GM21360 (cell line): ENCODE measurements around the gene RGS12.

ENCODE experiments used
- ATAC-seq: cut with Tn5 transposase; IDR thresholded peaks from one replicate; pipeline ENCODE4 v1.9.1; 2021; ENCODE audit warnings: mild to moderate bottlenecking, moderate library complexity; ENCODE audit not compliant: unreplicated experiment

Gene RGS12

DNA sequence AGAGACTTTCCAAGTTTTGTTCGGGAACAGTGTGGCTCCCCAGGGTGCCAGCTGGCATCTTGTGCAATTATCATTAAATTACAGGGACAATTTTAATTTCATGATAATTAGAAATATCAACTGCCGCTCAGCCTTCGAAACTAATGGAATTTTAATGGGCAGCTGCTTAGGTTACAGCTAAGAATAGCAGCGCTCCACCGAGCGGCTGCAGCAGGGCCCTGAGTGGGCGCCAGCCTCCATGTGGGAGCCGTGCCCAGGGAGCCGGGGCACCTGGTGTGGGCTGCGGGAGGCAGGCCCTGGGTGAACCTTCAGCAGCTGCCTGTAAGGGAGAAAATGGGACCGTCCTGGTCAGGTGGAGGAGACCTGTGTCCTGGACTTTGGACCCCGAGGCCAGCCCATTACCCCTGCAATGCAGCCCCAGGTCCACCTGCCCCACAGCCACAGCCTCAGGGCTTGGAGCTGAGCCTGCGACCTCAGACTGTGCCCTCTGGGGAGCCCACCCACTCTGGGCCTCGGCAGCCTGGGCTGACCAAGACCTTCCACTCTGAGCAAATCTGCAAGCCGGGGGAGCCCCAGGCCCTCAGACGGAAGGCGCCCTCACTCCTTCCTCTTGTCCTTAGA lies 22.7 kb upstream of the RGS12 start:
- ATAC-seq, result no peak

- ATAC-seq, result no peak
Measured at GRCh38 chr4:3271131-3271530, 21.7 kb upstream of the RGS12 start.

GRCh38 chr4:3276986-3277385 lies 15.8 kb upstream of the RGS12 start:
- ATAC-seq, result no peak

DNA sequence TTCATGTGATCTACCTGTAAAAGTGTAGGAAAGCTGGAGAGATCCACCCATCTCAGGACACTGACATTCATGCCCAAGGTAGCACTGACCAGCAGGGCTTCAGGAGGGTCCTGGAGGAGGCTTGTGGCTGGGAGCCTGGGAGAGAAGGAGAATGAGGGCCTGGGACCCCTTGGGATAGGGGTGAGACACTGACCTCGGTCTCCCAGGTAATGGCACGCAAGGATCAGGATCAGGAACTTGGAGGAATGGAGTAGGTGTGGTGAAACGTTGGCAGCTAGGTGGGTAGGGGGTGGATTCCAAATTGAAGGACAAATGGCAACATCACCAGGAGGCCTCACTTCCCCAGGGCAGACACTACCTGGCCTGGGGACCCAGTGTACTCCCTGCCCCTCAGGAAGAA lies 12.4 kb upstream of the RGS12 start:
- no peak for ATAC-seq

- no peak for ATAC-seq
Measured at GRCh38 chr4:3283483-3283882, 9.3 kb upstream of the RGS12 start.

GRCh38 chr4:3283916-3284315 lies 8.9 kb upstream of the RGS12 start:
- ATAC-seq, result no peak

DNA sequence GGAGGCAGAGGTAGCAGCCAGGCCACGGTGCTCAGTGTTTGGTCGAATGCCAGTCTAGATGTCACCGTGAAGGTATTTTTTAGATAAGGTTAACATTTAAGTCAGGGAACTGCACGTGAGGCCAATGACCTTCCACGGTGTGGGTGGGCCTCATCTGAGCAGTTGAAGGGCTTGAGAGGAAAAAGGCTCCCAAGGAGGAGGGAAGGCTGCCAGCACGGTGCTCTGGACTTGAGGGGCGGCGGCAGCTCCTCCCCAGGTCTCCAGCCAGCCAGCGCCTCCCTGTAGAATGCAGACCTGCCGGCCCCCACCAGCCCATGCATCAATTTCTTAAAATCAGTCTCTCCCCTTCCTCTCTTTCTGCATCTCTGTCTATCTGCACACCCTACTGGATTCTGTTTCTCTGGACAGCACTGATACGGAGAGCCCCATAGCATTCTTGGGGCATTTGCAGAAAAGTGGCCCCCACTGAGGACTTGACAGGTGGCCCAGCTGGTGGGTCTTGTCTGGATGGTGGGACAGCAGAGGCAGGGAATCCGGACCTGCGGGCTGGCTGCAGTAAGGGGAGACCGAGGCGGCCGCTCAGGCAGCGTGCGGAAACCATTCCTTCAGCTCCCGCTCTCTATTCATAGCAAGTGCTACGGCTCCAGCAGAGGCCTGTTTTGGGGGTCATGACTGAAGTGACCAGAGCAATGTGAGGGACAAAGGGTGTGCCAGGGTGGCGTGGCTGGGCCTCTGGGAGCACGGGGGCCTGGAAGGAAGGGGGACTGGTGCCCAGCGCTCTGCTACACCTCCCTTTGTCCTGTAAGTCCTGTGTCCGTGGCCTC lies 7.9 kb upstream of the RGS12 start:
- no peak for ATAC-seq

DNA sequence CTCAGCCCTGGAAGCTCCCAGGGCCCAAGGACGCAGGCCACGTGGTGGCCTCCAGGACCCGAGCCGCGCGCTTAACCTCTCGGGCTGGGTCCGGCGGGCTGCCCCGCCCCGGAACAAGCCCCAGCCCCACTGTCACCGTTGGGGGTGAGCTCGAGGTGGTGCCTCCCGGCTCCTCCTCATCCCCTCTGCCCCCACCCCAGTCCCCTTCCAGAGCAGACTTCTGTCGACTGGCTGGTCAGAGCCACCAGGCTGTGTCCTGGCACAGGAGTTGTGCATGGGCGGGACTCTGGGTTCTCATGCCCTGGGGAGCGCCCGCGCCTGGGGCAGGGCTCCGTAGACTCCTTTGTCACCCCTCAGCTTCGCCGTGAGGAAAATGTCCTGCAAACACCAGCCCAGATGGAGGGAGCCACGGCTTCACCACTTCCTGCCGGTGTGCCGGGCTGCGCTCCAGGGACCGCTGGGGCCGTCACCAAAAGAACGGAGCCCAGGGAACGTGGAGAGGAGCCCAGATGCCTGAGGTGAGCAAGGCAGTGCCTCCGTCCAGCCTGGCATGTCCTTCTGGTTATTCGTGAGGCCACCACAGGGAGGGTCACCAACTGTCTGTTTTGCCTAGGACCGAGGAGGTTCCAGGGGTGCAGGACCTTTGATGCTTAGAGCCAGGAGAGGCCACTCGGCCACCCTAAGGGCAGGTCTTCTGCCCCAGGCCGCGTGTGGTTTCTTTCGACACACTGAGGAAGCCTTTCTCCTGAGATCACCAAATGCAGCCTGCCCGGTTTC lies 7.1 kb upstream of the RGS12 start:
- peak; percentile 86 for ATAC-seq

DNA sequence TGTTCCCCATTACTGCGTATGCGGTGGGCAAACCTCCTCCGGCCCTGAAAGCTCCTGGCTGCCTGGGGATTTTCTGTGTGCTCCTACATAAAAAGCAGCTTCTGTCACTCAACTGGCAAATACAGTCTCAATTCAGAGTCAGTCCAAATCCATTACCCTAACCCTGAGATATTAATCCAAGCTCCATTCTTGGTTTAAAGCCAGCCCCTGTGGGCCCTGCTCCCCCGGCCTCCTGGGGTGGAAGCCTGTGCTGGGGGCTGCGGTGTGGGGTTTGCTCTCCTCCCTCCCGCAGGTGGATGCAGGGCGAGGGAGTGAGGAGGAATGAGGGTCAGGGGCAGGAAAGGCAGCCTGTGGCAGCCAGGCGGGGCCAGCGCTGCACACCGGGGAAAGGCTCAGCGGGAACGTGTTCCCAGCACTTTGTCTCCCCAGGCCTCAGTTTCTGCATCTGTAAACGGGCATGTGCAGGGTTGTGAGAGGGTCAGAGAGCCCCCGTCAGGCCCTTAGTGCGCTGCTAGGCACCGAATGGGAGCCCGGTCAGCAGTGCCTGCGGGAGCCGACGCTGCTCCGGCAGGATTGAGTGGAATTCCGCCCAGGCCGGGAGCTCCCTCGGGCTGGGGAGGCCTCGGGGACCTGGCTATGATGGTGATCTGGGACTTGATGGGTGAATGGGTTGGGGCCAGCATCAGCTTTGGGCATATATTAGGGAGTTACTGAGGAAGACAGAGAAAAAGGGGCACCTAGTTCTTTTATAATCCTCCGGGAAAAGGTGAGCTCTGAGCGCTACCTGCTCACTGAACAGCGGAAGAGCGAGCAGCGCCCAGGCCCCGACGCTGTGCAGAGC lies 6.3 kb upstream of the RGS12 start:
- no peak for ATAC-seq

DNA sequence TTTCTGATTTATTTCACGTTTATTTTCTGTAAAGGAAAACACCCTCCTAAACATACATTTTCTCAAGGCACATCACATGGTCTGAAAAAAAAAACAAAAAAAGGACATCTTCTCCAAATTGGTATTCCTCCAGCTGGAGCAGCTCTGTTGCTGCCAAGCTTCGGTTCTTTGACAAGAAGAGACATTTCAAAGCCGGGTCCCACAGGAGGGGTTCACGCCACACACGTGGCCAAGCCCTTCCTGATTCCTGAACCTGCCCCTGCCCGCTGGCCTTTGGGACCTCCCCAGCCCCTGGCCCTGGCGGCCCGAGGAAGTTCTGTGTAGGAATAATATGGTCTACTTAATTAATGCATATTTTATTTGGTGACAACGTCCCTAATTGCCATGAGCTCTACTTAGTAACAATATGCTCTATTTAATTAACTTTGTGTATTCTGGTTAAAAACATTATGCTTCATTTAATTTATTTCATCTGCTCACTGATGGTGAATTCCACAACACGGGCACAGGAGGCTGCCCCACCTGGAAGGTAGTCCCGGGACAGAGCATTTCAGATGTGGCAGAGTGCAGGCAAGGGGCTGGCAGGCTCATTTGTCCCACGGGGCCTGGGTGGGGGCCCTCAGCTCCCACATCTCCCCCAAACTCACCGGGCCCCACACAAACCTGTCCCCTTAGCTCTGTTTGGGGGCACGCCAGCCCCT lies 5.4 kb upstream of the RGS12 start:
- ATAC-seq, result no peak

- ATAC-seq, result no peak
Measured at GRCh38 chr4:3287972-3288570, 4.8 kb upstream of the RGS12 start.

DNA sequence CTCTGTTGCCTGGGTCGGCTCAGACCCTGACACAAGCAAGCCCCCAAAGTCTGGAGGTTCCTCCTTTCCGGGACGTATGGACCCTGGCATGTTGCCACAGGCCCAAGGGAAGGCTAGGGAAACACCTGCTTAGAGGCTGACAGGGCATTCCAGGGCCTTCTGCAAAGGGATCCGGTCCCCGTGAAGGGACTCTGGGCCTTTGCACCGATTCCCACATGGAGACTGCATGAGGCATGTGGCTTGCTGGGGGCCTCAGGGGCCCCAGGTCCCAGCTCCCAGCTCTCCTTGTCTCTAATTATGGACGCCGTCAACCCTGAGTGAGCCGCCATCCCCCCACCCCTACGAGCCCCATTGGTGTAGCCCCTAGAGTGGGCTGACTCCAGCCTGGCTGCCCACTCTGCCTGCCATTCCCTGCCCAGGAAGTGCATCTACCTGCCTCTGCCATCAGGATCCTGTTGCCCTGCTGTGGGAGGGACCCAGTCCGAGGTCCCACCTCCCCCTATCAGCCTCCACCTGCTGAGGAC lies 4.2 kb upstream of the RGS12 start:
- ATAC-seq, result no peak

GRCh38 chr4:3290476-3290875 lies 2.3 kb upstream of the RGS12 start:
- ATAC-seq, result no peak

DNA sequence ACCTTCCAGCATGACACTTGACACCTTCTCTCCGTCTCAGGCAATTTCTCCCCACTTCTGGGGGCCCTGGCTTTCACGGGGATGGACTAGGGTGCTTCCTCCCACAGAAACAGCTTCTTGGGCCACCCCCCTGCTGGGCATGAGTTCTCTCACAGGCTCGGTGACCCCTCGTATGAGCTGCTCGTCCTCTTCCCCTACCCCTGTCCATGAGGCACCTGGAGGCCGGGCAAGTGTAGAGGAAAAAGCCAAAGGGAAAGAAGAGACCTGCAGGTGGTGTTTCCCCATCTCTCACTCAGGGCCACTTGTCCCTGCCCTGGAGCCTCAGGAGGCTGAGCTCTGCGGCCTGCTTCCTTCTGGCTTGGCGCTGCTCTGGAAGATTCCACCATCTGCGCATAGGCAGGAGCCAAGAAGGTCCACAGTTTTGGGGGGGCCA lies 1.9 kb upstream of the RGS12 start:
- ATAC-seq, result no peak

DNA sequence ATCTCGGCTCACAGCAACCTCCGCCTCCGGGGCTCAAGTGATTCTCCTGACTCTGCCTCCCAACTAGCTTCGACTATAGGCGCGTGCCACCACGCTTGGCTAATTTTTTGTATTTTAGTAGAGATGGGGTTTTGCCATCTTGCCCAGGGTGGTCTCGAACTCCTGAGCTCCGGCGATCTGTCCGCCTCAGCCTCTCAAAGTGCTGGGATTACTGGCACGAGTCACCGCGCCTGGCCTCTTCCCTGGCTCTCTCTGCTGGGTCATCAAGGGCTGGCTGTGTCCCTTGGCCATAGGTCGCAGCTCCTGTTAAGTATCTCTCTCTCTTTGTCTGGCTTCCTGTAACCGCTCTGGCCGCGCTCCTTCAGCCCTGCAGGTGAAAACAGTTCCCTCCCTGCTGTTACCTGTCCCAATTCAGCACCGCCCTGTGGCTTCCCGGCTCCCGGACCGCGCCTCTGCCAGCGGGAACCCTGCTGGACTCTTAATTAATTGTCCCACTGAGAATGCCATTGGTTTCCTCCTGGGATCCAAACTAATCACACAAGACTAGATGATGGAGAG lies 1.3 kb upstream of the RGS12 start:
- no peak for ATAC-seq

GRCh38 chr4:3291969-3292570 lies 751 bp upstream of the RGS12 start:
- ATAC-seq, result no peak

GRCh38 chr4:3293401-3294391 lies 875 bp downstream of the RGS12 start:
- no peak for ATAC-seq
